Measurements from ENCODE around the gene RAB39B.
"Not testable (repeated sequence)": the region's sequence is repeated elsewhere in the genome, so short reads cannot be mapped to it uniquely, and the experiment has no call there.

RAB39B gene, protein sequence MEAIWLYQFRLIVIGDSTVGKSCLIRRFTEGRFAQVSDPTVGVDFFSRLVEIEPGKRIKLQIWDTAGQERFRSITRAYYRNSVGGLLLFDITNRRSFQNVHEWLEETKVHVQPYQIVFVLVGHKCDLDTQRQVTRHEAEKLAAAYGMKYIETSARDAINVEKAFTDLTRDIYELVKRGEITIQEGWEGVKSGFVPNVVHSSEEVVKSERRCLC

DNA sequence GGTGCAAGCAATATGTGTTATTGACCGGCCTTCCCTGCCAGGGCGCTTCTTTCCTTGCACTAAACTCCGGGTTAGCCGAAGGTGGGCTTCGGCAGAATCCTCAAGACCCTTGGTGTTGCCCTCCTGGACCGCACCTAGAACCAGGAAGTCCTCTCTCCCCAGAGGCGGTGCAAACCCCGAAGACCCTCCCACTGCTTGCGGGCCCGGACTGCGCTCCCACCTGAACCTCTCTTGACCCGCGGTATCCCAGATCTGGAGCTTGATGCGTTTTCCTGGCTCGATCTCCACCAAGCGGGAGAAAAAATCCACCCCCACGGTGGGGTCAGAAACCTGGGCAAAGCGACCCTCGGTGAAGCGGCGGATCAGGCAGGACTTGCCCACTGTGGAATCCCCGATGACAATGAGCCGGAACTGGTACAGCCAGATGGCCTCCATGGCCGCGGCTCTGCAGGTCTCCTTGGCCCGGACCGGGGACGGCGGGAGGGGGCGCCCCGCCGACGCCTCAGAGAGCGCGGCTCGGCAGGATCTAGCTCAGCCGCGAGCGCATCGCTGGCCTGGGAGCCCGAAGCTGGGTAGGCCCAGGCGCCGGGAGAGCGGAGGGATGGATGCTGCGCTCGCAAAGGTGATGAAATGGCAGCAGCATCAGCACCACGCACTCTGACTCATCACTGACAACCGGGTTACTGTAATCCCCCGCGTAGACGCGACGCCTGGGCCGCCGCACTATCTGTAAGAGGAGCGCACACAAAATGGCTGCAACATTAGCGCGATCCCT is at the start of gene RAB39B:
Gene RAB39B, minus strand, starts transcription at position 638 of the 775 bp plus-strand sequence. Its CDS starts 203 bp downstream, at position 435.
- peak; percentile 46 for DNase-seq

GRCh38 chrX:155313766-155314165 is 49.5 kb upstream of the RAB39B start:
- no peak for DNase-seq

- no peak for DNase-seq
Measured at GRCh38 chrX:155293771-155294170, 29.5 kb upstream of the RAB39B start.

GRCh38 chrX:155279873-155280272 is 15.6 kb upstream of the RAB39B start:
- no peak for DNase-seq

- DNase-seq, result no peak
Measured at GRCh38 chrX:155270969-155271368, 6.7 kb upstream of the RAB39B start.

DNA sequence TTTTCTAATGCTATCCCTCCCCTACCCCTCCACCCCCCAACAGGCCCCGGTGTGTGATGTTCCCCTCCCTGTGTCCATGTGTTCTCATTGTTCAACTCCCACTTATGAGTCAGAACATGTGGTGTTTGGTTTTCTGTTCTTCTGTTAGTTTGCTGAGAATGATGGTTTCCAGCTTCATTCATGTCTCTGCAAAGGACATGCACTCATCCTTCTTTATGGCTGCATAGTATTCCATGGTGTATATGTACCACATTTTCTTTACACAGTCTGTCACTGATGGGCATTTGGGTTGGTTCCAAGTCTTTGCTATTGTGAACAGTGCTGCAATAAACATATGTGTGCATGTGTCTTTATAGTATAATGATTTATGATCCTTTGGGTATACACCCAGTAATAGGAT is 3.7 kb upstream of the RAB39B start:
- not testable (repeated sequence) for DNase-seq

- no peak for DNase-seq
Measured at GRCh38 chrX:155266439-155266838, 2.1 kb upstream of the RAB39B start.

DNA sequence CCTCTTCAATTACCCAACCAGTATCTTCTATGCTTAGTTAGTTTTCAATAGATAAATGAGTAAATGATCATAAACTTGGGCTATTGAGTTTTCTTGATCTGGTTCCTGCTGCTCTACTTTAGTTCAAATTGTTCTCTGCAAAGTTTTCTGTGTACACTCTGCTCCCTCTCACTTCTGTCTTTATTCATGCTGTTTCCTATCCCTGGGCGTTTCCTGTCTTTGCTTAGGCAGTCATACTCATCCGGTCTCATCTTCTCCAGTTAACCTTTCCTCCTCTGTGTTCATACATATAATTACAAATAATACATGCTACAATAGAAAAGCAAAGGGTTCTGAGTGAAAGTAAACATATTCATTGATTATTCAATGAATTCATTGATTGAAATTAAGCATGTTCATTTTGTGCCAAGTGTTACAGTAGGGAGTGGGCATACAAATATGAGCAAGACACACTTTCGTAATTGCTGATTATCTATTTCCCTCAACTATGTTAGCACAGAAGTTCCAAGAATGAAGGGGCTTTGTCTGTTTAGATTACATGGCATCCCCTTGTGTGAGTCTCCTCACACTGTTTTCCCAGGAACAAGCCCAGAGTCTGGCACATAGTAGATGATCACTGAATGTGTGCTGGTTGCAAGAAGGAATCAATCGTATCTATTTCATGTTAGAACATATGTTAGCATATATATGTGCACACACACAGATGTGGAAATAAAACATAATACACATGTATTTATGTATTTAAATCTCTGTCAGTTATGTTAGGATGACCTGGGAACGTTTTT is 1.1 kb downstream of the RAB39B start:
- DNase-seq, result no peak

- DNase-seq, result no peak
Measured at GRCh38 chrX:155259752-155260151, 4.5 kb downstream of the RAB39B start.

DNA sequence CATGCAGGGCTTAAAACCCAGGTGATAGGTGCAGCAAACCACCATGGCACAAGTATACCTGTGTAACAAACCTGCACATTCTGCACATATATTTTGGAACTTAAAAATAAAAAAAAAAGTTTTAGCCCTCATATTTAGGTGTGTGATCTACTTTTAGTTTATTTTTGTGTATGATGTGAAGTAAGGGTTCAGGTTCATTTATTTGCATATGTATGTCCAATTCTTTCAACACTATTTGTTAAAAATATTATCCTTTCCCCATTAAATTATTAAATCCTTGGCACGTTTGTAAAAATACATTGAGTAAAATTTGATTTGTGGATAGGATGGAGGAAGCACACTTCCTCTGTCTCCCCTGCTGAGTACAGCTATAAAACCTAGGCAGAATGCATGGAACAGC is 12.9 kb downstream of the RAB39B start:
- no peak for DNase-seq

DNA sequence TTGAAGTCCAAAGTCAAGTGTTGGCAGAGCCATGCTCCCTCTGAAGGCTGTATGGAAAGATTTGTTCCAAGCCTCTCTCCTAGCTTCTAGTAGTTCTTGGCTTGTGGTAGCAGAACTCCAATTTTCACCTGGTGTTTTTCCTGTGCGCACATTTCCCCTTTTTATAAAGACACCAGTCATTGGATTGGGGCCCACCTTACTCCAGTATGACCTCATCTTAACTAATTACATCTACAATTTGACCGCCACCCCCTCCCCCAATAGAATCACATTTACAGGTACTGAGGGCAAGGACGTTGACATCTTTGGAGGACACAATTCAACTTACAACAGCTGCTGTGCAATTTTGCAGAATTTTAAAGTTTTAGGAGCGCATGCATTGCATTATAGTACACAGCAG is 16.8 kb downstream of the RAB39B start:
- DNase-seq, result no peak

DNA sequence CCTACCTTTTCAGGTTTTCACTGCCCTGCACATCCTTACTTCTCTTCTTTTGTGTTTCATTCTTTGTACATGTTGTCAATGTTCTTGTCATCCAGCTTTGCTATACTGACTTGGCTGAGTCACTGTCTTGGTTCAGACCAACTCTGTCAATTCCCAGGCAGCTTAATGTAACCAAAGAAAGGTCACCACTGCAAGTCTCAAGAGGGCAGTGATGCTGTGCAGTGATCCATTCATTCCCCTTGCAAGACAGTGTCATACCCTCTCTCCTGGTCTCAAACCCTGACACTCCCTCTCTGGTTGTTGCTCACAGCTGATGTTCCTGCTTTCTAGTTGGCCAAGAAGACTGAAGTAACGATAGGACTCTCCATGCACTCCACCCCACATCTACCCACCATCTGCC is 17.5 kb downstream of the RAB39B start:
- no peak for DNase-seq

GRCh38 chrX:155242300-155242699 is 22.0 kb downstream of the RAB39B start:
- DNase-seq, result no peak

DNA sequence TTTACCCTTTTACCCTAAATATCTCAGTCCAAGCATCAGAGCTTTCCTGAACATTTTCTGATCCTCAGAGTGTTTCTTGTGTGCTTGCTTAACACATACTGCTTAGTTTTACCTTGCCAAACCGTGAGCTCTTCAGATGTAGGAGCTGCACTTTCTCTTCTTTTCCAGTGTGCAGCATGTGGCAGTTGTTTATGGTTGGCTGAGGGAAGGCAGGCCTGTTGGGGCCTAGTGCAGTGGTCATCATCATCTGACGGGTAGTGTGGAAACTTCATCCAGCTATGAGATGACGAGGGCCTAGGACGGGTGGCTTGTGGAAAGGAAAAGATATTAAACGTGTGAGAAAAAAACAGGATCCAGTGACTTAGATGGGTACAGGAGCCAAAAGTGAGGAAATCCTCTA is 26.6 kb downstream of the RAB39B start:
- no peak for DNase-seq

GRCh38 chrX:155235891-155236290 is 28.4 kb downstream of the RAB39B start:
- DNase-seq, result no peak

- no peak for DNase-seq
Measured at GRCh38 chrX:155231163-155231562, 33.1 kb downstream of the RAB39B start.

DNA sequence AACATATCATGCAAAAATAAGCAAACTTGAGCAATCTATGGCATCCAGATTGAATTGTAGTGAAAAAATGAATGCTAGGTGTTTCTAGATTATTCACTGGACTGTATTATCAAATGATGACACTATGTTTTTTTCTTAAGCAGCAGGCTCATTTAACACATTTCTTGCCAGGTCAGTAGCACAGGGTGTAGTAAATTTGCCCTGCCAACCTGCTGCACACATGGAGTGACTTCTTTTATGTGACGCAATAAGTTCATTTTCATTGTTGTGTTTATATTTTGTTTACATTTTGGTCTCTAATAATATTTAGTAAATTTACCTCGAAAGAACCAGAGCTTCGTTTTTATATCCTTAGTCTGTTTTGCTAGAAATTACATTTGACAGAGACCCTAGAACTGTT is 38.5 kb downstream of the RAB39B start:
- DNase-seq, result no peak

GRCh38 chrX:155223746-155224145 is 40.5 kb downstream of the RAB39B start:
- DNase-seq, result not testable (repeated sequence)

DNA sequence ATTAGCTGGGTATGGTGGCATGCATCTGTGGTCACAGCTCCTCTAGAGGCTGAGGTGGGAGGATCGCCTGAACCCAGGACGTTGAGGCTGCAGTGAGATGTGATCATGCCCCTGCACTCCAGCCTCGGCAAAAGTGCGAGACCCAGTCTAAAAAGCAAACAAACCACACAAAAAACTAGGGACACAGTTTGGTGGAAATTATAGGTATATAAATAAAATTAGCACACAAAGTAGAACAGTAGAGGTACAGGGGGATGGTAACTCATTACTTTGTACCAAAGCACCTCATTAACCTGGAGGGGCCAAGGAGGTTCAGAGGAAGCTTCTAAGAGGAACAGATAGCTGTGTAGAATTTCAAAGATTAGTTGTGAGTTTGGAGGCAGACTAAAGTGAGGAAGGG is 42.9 kb downstream of the RAB39B start:
- DNase-seq, result no peak

GRCh38 chrX:155218777-155219176 is 45.5 kb downstream of the RAB39B start:
- no peak for DNase-seq

GRCh38 chrX:155216940-155217440 is 47.3 kb downstream of the RAB39B start:
- no peak for DNase-seq

DNA sequence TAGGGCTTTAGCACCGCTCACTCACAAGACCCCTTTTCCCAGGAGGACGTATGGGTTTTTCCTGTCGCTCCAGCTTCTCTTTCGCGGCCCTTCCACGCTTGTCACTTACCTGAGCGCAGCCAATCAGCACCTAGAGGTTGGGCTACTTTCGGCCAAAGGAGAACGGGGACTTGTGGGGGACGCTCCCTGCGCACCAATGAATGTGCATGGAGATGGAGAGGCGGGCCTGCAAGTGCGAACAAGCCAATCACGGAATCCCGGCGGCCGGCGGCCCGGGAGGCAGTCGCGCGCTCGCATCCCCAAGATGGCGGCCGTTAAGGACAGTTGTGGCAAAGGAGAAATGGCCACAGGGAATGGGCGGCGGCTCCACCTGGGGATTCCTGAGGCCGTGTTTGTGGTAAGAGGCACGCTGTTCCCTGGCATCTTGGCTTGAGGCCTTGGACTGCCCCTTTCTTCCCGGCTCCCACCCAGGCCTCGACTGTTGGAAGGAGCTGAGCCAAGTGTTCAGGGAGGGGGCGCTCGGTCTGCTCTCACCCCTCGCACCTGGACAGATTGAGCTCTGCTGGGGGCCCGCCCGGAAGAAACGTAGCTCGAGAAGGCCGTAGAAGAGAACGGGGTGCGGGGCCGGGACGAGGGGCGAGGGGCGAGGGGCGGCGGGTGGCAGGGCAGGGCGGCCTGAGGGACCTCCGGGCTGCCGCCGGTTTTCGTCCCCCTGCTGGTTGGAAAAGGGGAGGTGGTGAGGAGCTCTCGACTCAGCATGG is 47.9 kb downstream of the RAB39B start, which contains the start of gene VBP1:
Gene VBP1, plus strand, starts transcription at position 282 of the 761 bp plus-strand sequence. Its CDS starts 23 bp downstream, at position 305.
- peak; percentile 88 for DNase-seq

All from right forelimb (tissue), 1 donor.